DND-41 (cell line): ENCODE data around the gene MTHFD1.

ENCODE experiments used
- CTCF ChIP-seq: IDR thresholded peaks from 2 replicates; pipeline ENCODE4 v1.5.1; 2012; ENCODE audit warnings: borderline replicate concordance, low read length, moderate library complexity, mild to moderate bottlenecking; ENCODE audit not compliant: poor library complexity, severe bottlenecking; ENCODE audit errors: extremely low read depth
- EZH2 ChIP-seq: IDR thresholded peaks from 3 replicates; pipeline ENCODE4 v1.6.1; 2012; ENCODE audit warnings: borderline replicate concordance, low read depth, mild to moderate bottlenecking, moderate library complexity, low read length, inconsistent platforms; ENCODE audit not compliant: severe bottlenecking

GRCh38 chr14:64417771-64418125 is 29.6 kb downstream of the MTHFD1 start:
- TF ChIP-seq EZH2 (no peak), CTCF (no peak)
